Islet precursor cell (in vitro differentiated cells): Measurements from ENCODE around the gene SCYL2.
"Not testable (repeated sequence)": the region's sequence is repeated elsewhere in the genome, so short reads cannot be mapped to it uniquely, and the experiment has no call there.

Experiments used
- DNase-seq: peaks from one replicate; pipeline ENCODE4 v3.0.0-alpha.2; 2018

Gene SCYL2

GRCh38 chr12:100331871-100332270 lies 64.9 kb downstream of the SCYL2 start:
- no peak for DNase-seq

DNA sequence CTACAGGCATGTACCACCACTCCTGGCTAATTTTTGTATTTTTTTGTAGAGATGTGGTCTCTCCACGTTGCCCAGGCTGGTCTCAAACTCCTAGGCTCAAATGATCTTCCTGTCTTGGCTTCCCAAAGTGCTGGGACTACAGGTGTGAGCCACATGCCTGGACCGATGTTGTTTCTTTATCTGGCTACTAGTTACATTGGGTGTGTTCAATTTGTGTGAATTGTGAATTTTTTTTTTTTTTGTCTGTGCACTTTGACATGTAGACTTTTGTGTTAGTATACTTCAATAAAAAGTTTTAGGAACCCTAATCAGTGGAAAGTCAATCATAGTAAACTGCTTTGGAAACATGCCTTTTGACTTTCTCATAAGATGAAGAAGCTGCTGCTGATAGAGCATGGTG lies 65.9 kb downstream of the SCYL2 start:
- no peak for DNase-seq

GRCh38 chr12:100337299-100337698 lies 70.3 kb downstream of the SCYL2 start:
- DNase-seq, result no peak

DNA sequence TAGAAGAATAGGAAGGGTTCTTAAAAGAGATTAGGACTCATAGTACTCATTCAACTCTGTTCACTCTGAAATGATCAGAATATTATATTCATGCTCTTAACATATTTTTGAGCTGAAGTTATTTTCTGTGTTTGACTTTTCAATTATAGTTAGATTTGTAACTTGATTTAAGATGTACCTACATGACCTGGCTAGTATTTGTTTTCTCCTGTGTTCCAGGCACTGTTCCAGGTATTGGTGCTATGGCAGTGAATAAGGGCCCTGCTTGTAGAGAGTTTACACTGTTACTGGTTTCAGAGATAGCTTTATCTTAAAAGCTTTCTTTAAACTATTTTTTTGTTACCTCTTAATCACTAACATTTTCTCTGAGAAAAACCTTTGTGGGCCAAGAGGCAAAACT lies 70.8 kb downstream of the SCYL2 start:
- DNase-seq, result no peak

- DNase-seq, result no peak
Observed at GRCh38 chr12:100339071-100339470, 72.1 kb downstream of the SCYL2 start.

DNA sequence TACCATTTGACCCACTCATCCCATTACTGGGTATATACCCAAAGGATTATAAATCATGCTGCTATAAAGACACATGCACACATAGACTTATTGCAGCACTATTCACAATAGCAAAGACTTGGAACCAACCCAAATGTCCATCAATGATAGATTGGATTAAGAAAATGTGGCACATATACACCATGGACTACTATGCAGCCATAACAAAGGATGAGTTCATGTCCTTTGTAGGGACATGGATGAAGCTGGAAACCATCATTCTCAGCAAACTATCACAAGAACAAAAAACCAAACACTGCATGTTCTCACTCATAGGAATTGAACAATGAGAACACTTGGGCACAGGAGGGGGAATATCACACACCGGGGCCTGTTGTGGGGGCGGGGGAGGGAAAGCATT lies 75.9 kb downstream of the SCYL2 start:
- not testable (repeated sequence) for DNase-seq

DNA sequence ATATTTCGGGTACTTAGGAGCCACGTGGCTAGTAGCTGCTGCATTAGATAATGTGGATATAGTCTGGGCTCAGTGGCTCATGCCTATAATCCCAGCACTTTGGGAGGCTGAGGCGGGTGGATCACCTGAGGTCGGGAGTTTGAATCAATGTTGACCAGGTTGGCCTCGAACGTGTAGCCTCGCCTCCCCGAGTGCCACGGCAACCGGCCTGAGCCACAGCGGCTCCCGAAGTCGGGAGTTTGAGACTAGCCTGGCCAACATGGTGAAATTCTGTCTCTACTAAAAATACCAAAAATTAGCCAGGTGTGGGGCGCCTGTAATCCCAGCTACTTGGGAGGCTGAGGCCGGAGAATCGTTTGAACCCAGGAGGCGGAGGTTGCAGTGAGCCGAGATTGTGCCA lies 77.4 kb downstream of the SCYL2 start:
- not testable (repeated sequence) for DNase-seq

GRCh38 chr12:100345020-100345767 lies 78.2 kb downstream of the SCYL2 start:
- no peak for DNase-seq

GRCh38 chr12:100346660-100347059 lies 79.7 kb downstream of the SCYL2 start:
- no peak for DNase-seq

- no peak for DNase-seq
Observed at GRCh38 chr12:100348657-100349454, 81.9 kb downstream of the SCYL2 start.

- peak; percentile 89 for DNase-seq
Observed at GRCh38 chr12:100356644-100357223, 89.8 kb downstream of the SCYL2 start, which contains the start of gene SLC17A8. TSS of gene SLC17A8 (plus strand) at chr12:100357074. CDS start at chr12:100357392, 318 bp downstream.

GRCh38 chr12:100359248-100359647 lies 92.3 kb downstream of the SCYL2 start:
- DNase-seq, result no peak

DNA sequence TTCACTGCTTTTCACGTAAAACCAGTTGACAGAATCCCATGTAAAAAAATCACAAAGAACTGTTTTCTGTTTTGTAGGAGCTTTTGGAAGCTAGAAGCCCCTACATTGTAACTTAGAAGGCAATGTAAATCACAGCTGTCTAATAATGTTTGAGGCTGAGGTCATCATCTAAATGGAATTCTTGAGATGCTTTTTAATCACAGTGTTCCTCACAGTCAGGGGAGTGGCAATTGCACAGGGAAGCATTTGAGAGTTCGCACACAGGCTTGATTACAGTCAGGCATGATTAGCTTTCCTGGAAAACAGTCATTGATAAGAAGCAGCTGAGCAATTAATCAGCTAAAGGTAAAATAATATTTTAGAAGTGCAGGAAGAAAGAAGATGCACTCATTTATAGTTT lies 92.8 kb downstream of the SCYL2 start:
- DNase-seq, result no peak

GRCh38 chr12:100360450-100360849 lies 93.5 kb downstream of the SCYL2 start:
- no peak for DNase-seq

DNA sequence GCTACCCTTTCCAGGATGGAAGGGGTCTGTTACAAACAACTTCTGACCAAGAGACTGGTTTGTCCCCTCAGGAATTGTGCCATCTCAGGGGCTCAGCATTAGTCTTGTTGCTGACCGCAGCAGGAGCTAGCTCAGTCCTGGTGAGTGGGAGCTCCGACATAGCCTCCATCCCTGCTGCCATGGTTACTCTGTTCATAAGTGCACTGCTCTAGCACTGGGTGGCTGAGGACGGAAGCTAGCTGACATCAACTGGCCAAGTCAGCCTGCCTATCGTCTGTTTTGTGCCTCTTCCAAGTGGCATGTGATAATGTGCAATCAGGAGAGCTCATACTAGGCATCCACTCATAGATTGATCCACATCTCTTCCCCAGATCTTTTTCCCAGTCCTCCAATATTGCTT lies 97.3 kb downstream of the SCYL2 start:
- peak; percentile 48 for DNase-seq

DNA sequence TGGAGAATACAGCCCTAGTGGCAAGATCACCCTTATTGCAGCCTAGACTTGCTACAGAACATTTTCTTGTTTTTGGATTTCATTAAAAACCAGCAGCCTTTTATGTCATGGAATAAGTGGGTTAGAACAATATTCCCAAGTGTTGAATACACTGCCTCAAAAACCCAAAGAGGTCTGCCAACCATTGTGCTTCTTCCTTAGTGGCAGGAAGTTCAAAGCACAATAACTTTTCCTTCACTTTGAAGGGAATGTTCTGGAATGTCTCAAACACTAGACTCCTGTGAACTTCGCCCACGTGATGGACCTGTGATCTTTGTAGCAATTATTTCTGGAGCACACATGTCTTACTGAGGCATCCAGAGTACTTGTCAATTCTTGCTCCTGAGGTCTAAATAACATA lies 98.4 kb downstream of the SCYL2 start:
- peak; percentile 39 for DNase-seq

DNA sequence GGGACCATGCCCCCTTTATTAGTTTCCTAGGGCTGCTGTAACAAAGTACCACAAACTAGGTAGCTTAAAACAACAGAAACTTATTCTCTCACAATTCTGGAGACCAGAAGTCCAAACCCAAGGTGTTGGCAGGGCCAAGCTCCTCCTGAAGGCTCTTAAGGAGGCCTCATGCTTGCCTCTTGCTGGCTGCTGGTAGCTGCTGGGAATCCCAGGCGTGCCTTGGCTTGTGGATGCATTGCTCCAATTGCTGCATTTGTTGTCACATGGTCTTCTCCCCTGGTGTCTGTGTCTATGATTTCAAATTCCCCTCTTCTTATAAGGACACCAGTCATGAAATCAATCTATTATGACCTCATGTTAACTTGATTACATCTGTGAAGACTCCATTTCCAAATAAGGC lies 101.1 kb downstream of the SCYL2 start:
- DNase-seq, result no peak

- peak; percentile 83 for DNase-seq
Observed at GRCh38 chr12:100371146-100371545, 104.2 kb downstream of the SCYL2 start.

DNA sequence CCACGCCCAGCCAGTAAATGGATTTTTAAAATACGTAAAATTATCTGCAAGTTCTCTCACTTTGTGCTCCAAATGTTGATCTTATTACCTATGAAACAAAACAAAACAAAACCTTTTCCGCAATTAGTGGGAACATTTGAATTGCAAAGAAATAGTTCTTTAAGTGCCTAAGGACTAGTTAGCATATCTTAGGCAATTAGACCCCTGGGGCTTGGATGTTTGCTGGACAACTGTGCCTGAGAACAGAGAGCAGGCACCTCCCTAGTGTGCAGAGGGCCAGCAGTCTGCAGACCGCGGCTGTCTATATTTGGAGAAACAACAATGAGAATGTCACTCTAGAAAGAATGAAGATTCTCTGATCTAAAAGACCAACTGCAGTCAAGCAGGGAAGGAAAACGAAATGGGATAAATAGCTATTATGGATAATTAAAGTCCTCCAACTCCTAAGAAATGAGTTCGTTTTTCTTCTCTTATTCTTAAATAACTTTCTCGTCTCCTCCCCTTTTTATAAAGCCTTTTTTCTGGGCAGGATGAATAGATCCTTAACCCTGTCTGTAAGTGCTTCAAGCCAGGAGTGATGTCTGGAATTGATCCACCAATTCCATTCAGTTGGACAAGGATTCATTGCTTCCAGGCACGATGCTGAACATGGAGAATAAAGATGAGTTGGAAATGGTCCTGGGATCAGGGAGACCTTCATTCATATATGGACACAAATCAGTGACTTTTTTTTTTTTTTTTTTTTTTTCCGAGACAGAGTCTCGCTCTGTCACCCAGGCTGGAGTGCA lies 106.1 kb downstream of the SCYL2 start:
- DNase-seq, result peak; percentile 83

- DNase-seq, result no peak
Observed at GRCh38 chr12:100375038-100375735, 108.2 kb downstream of the SCYL2 start.

- DNase-seq, result no peak
Observed at GRCh38 chr12:100376161-100376560, 109.2 kb downstream of the SCYL2 start.

GRCh38 chr12:100381379-100381778 lies 114.4 kb downstream of the SCYL2 start:
- peak; percentile 47 for DNase-seq
